ENCODE results near the gene ZNRF2. TPM values are rescaled to one million over a fixed set of nuclear protein-coding genes. Genes with fewer than 3 reads are reported as not detected.

Gene ZNRF2
- total and polyA plus RNA-seq, 7 donors: 14.4 to 33.8 (median 22.5) TPM

GRCh38 chr7:30278376-30278775, 6.0 kb upstream of the ZNRF2 start:
- TF ChIP-seq EP300 (IDR thresholded peaks at IDR 0.05) (no peak), POLR2A (IDR thresholded peaks at IDR 0.05) (no peak), POLR2AphosphoS5 (IDR thresholded peaks at IDR 0.05) (no peak), CTCF (IDR thresholded peaks at IDR 0.05) (no peak)
- Histone ChIP-seq H3K27ac (no peak overlapping the region), H3K27me3 (no peaks in the 10 kb centered on the region), H3K9me3 (no peaks in the 10 kb centered on the region), H3K4me1 (no peaks in the 10 kb centered on the region), H3K36me3 (no peaks in the 10 kb centered on the region), H3K4me3 (no peak overlapping the region)
- 40 to 66% methylated on average over 4 of the region's 4 CpGs for WGBS, 2 donors
- intact Hi-C loops (cut with DNase I): no loop called here
- no peak for DNase-seq

GRCh38 chr7:30278849-30279652, 5.3 kb upstream of the ZNRF2 start:
- Histone ChIP-seq H3K27me3 (no peaks in the 10 kb centered on the region), H3K27ac (no peak overlapping the region), H3K4me1 (peaks cover 0 to 6% (median 3%) of the 10 kb centered on the region in 4 donors), H3K4me3 (no peak overlapping the region), H3K36me3 (no peaks in the 10 kb centered on the region), H3K9me3 (no peaks in the 10 kb centered on the region)
- no peak for TF ChIP-seq POLR2AphosphoS5 (IDR thresholded peaks at IDR 0.05)
- no peak for TF ChIP-seq POLR2A (IDR thresholded peaks at IDR 0.05)
- TF ChIP-seq CTCF (IDR thresholded peaks at IDR 0.05): no peak
- no peak for TF ChIP-seq EP300 (IDR thresholded peaks at IDR 0.05)
- intact Hi-C loops (cut with DNase I): no loop called here
- no peak for DNase-seq
- 69 to 89% methylated on average over 8 of the region's 8 CpGs for WGBS, 2 donors

- intact Hi-C loops (cut with DNase I): no loop called here
- Histone ChIP-seq H3K27ac (no peak overlapping the region), H3K4me3 (no peak overlapping the region), H3K27me3 (no peaks in the 10 kb centered on the region), H3K36me3 (no peaks in the 10 kb centered on the region), H3K9me3 (no peaks in the 10 kb centered on the region), H3K4me1 (peaks cover 0 to 6% (median 3%) of the 10 kb centered on the region in 4 donors)
- DNase-seq: no peak
- 50 to 80% methylated on average over 2 of the region's 2 CpGs for WGBS, 2 donors
- TF ChIP-seq POLR2A (IDR thresholded peaks at IDR 0.05) (no peak), POLR2AphosphoS5 (IDR thresholded peaks at IDR 0.05) (no peak), CTCF (IDR thresholded peaks at IDR 0.05) (no peak), EP300 (IDR thresholded peaks at IDR 0.05) (no peak)
These were observed 4.8 kb upstream of the ZNRF2 start for GRCh38 chr7:30279653-30279904.

GRCh38 chr7:30280631-30281030, 3.8 kb upstream of the ZNRF2 start:
- TF ChIP-seq EP300 (IDR thresholded peaks at IDR 0.05) (no peak), CTCF (IDR thresholded peaks at IDR 0.05) (no peak), POLR2A (IDR thresholded peaks at IDR 0.05) (no peak), POLR2AphosphoS5 (IDR thresholded peaks at IDR 0.05) (no peak)
- no peak overlapping the region for H3K4me3 ChIP-seq
- no peak overlapping the region for H3K27ac ChIP-seq
- 39 to 68% methylated on average over 1 of the region's 1 CpG for WGBS, 2 donors
- DNase-seq: no peak
- H3K4me1 ChIP-seq: peaks cover 0 to 6% (median 3%) of the 10 kb centered on the region in 4 donors
- no peaks in the 10 kb centered on the region for H3K36me3 ChIP-seq
- intact Hi-C loops (cut with DNase I): loop anchor here (5.0 kb wide), 2 partner anchors 108 to 192 kb away; no protein-coding TSS in a partner anchor
- no peaks in the 10 kb centered on the region for H3K27me3 ChIP-seq
- H3K9me3 ChIP-seq: no peaks in the 10 kb centered on the region
